Vagina (tissue), 2 donors: ENCODE data around the gene EXOC8.

Experiments used
- CTCF ChIP-seq, 3 experiments: fragments of 450-650 bp in 2 of 3; fragments of 200-600 bp in 1 of 3; sonication (generic) in 1 of 3; IDR thresholded peaks; one replicate each; pipeline ENCODE4 v1.5.1; 2017 to 2019; ENCODE audit warnings: antibody characterized with exemption in 3 of 3, mild to moderate bottlenecking in 2 of 3, moderate library complexity in 2 of 3
- POLR2A ChIP-seq, 2 donors: fragments of 450-650 bp; IDR thresholded peaks; one replicate each; pipeline ENCODE4 v1.6.1; 2017; ENCODE audit warnings: antibody characterized with exemption in 2 of 2, mild to moderate bottlenecking in 2 of 2, moderate library complexity in 2 of 2
- POLR2AphosphoS5 ChIP-seq, 2 donors: sonication (generic); formaldehyde crosslinking; IDR thresholded peaks; one replicate each; pipeline ENCODE4 v1.9.0; 2017; ENCODE audit warnings: antibody characterized with exemption in 2 of 2, mild to moderate bottlenecking in 2 of 2, low read depth in 1 of 2; ENCODE audit not compliant: insufficient read depth in 1 of 2

- TF ChIP-seq CTCF (IDR thresholded peaks at IDR 0.05) (no peak), POLR2AphosphoS5 (IDR thresholded peaks at IDR 0.05; ENCODE audit: insufficient read depth in 1 of 2, low read depth in 1 of 2) (no peak), POLR2A (IDR thresholded peaks at IDR 0.05) (no peak)
These were observed 41.7 kb downstream of the EXOC8 start for GRCh38 chr1:231295938-231296337.
